ENCODE results near the gene GPT2. TPM values are rescaled to one million over a fixed set of nuclear protein-coding genes. Genes with fewer than 3 reads are reported as not detected.
A peak's percentile ranks its signal among the peaks of the same experiment; 100 is the strongest.

Gene GPT2
- total RNA-seq, 8 experiments from 2014 or later: 4.8 to 67.0 (median 24.6) TPM

DNA sequence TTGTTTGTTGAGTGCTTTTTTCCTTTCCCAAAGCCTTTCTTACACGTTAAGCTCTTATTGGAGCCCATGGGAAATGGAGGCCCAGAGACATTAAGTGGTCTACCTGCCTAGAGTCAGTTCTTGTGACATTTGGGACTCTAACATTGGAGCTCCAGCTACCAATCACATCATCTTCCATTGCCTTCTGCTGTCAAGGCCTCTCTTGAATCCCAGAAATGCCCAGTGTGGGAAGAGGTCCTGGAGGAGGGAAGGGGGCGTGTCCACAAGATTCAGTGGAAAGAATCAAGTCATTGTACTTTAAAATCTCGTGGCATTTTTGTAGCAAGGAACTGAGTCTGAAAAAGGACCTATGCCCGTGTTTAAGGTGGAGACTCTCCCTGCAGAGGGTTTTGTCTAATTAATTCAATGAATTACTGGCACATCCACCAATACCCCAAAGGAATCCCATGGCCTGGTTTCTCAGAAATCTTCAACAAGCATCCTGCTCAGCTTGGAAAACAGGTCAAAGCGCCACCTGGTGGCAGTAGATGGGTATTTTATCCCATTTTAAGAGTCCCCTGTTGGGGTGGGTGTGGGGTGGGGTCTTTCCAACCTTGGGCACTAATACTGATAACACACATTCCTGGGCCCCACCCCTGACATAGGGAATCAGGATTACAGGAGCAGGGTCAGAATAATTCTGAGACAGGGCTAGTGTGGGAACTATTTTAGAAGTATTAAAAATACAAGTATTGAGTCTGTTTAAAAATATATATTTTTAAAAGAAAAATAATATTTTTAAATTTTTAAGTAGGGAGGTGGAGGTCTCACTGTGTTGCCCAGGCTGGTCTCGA, 24.6 kb downstream of the GPT2 start:
- peak; percentile 52 to 91 (median 64) for ATAC-seq (replicated peaks in 6 of 8)
- Histone ChIP-seq H3K27ac (no peak overlapping the region), H3K4me3 (no peak overlapping the region), H3K4me1 (replicated peaks in 1 of 2) (peaks cover 0 to 4% of the 10 kb centered on the region in 2 donors)
- in situ Hi-C loops (cut with MboI; ENCODE audit: low pct_unique_long_range_greater_than_20kb in 2 of 9, low sequenced_read_pairs in 9 of 9, unreplicated experiment in 9 of 9): no loop called here
- WGBS, 10 experiments: 8 to 100% (median 50%) methylated on average over 1 to 3 of the region's 6 CpGs; no CpG with 5 or more reads in 3 of the 10 experiments

DNA sequence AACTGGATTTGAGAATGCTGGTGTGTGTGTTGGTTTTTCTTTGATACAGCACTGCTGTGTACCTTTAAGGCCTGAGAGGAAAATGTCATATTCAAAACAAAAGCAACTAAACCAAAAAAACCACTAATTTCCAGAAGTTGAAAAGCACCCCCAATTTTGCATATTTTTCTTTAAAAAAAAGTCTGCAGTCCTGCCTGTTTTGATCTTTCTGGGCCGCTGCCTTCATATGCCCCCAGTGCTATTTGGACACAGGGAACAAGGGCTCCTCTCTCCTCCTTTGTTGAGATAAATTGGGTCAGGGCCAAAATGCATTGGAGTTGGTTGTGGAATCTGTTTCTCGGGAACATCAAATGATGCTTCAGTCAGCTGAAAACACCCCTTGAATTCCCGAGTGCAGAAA, 26.9 kb downstream of the GPT2 start:
- in situ Hi-C loops (cut with MboI; ENCODE audit: low pct_unique_long_range_greater_than_20kb in 2 of 9, low sequenced_read_pairs in 9 of 9, unreplicated experiment in 9 of 9): loop anchor here in 2 of 9 experiments (10.0 kb wide), 1 partner anchor 56 kb away; no protein-coding TSS in a partner anchor
- H3K4me3 ChIP-seq: no peak overlapping the region
- H3K27ac ChIP-seq: no peak overlapping the region
- ATAC-seq (replicated peaks in 6 of 8): no peak
- WGBS, 10 experiments: 60 to 100% (median 88%) methylated on average over 1 to 2 of the region's 3 CpGs; no CpG with 5 or more reads in 3 of the 10 experiments
- peaks cover 0 to 4% of the 10 kb centered on the region in 2 donors for H3K4me1 ChIP-seq (replicated peaks in 1 of 2)

DNA sequence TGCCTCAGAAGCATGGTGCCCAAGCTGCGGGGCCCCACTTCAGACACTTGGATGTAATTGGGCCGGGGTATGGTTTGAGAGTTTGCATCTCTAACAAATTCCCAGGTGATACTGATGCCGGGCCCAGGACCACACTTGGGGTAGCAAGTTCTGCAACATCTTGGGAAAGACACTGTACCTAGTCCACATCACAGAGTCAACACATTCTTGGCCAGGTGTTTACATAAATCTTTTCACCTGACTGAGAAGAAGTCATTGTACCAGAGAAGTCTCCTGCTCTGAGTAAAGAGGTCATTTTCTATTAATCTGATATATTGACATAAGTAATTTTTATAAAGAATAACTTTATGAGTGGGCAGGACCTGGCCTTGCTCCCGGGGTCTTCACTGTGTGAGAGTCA, 27.5 kb downstream of the GPT2 start:
- H3K27ac ChIP-seq: no peak overlapping the region
- in situ Hi-C loops (cut with MboI; ENCODE audit: low pct_unique_long_range_greater_than_20kb in 2 of 9, low sequenced_read_pairs in 9 of 9, unreplicated experiment in 9 of 9): loop anchor here in 2 of 9 experiments (10.0 kb wide), 1 partner anchor 57 kb away; no protein-coding TSS in a partner anchor
- 66 to 100% (median 95%) methylated on average over 1 to 4 of the region's 4 CpGs; no CpG with 5 or more reads in 2 of the 10 experiments for WGBS, 10 experiments
- no peak overlapping the region for H3K4me3 ChIP-seq
- no peak for ATAC-seq (replicated peaks in 6 of 8)
- peaks cover 0 to 4% of the 10 kb centered on the region in 2 donors for H3K4me1 ChIP-seq (replicated peaks in 1 of 2)

DNA sequence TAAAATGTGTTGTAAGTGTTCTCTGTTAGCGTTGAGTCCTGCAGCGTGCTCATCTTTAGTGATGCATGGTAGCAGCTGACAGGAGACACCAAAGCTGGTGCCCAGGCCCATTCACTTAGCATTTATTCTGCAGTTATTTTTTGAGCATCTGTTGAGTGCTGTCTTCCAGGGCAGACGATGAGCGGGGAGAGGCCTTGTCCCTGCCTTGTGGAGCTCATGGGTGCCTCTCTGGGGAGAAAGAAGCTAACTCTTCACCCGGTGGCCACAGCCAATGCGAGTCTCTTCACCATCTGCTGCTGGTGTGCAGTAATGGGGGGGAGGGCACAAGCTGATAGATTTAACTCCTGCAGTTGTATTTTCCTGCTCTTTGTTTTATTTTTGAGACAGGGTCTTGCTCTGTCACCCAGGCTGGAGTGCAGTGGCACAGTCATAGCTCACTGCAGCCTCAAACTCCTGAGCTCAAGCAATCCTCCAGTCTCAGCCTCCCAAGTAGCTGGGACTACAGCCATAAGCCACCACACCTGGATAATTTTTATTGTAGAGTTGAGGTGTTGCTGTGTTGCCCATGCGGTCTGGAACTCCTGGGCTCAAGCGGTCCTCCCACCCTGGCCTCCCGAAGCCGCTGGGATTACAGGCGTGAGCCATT, 30.5 kb downstream of the GPT2 start:
- H3K4me1 ChIP-seq (replicated peaks in 1 of 2): peaks cover 0 to 4% of the 10 kb centered on the region in 2 donors
- H3K4me3 ChIP-seq: no peak overlapping the region
- H3K27ac ChIP-seq: no peak overlapping the region
- in situ Hi-C loops (cut with MboI; ENCODE audit: low pct_unique_long_range_greater_than_20kb in 2 of 9, low sequenced_read_pairs in 9 of 9, unreplicated experiment in 9 of 9): loop anchor here in 2 of 9 experiments (10.0 kb wide), 1 partner anchor 60 kb away; no protein-coding TSS in a partner anchor
- no peak for ATAC-seq (replicated peaks in 6 of 8)
- 0 to 100% (median 84%) methylated on average over 1 to 9 of the region's 11 CpGs; no CpG with 5 or more reads in 1 of the 10 experiments for WGBS, 10 experiments

DNA sequence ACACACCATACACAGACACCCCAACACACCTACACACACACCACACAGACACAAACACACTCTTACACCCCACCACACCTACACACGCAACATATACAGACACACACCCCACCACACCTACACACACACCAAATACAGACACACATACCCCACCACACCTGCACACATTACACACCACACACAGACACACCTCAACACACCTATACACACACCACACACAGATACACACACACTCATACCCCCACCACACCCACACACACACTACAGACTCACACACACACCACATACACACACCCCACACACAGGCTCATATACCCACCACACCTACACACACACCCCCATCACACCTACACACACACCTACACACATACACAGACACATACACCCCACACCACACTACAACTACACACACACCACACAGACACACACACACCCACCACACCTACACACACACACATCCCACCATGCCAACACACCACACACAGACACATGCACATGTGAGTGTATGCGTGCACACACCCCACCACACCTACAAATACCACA, 31.4 kb downstream of the GPT2 start:
- 67 to 100% methylated on average over 1 of the region's 2 CpGs; no CpG with 5 or more reads in 8 of the 10 experiments for WGBS, 10 experiments
- in situ Hi-C loops (cut with MboI; ENCODE audit: low pct_unique_long_range_greater_than_20kb in 2 of 9, low sequenced_read_pairs in 9 of 9, unreplicated experiment in 9 of 9): loop anchor here in 2 of 9 experiments (10.0 kb wide), 1 partner anchor 61 kb away; no protein-coding TSS in a partner anchor
- ATAC-seq (replicated peaks in 6 of 8): no peak
- peaks cover 0 to 6% of the 10 kb centered on the region in 2 donors for H3K4me1 ChIP-seq (replicated peaks in 1 of 2)
- no peak overlapping the region for H3K4me3 ChIP-seq
- H3K27ac ChIP-seq: no peak overlapping the region

DNA sequence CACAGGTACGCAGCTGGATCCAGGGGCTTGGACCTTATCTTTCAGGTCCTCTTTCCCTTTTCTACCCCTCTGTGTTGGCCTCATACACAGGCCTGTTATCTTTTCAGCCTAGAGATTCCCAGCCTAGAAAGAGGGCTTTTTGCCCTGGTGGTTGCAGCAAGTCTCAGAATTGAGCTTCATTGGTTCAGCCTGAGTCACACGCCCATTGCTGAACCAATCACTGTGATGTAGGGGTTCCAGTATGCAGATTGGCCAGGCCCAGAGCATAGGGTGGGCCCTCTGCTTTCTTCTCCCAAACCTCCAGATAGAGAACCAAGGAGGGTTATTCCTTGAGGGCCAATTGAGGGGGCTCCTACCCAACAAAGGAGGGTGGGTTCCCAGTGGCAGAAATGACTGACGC, 32.8 kb downstream of the GPT2 start:
- Histone ChIP-seq H3K4me3 (no peak overlapping the region), H3K27ac (no peak overlapping the region), H3K4me1 (replicated peaks in 1 of 2) (peaks cover 0 to 6% of the 10 kb centered on the region in 2 donors)
- peak in 3 of 8 experiments; percentile 45 to 79 (median 57) for ATAC-seq (replicated peaks in 6 of 8)
- WGBS, 10 experiments: 70 to 100% (median 100%) methylated on average over 1 to 2 of the region's 3 CpGs; no CpG with 5 or more reads in 5 of the 10 experiments
- in situ Hi-C loops (cut with MboI; ENCODE audit: low pct_unique_long_range_greater_than_20kb in 2 of 9, low sequenced_read_pairs in 9 of 9, unreplicated experiment in 9 of 9): loop anchor here in 2 of 9 experiments (10.0 kb wide), 1 partner anchor 62 kb away; no protein-coding TSS in a partner anchor

DNA sequence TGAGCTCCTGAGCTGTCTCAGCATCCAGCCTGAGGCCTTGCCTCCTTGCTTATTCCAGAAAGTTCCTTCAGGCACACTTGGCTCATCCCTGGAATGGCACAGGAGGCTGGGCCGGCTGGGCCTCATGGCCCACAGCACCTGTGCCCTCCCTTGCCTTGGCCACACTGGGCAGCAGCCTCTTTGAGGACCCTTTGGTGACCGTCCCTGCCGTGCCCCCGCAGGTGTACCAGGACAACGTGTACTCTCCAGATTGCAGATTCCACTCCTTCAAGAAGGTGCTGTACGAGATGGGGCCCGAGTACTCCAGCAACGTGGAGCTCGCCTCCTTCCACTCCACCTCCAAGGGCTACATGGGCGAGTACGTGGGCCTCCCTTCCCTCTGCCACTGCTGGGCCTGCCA, 34.2 kb downstream of the GPT2 start:
- peak in 1 of 8 experiments; percentile 7 for ATAC-seq (replicated peaks in 6 of 8)
- Histone ChIP-seq H3K4me3 (no peak overlapping the region), H3K4me1 (replicated peaks in 1 of 2) (peaks cover 0 to 6% of the 10 kb centered on the region in 2 donors), H3K27ac (peak overlapping the region in 1 of 2 donors; percentile 57)
- in situ Hi-C loops (cut with MboI; ENCODE audit: low pct_unique_long_range_greater_than_20kb in 2 of 9, low sequenced_read_pairs in 9 of 9, unreplicated experiment in 9 of 9): loop anchor here in 2 of 9 experiments (10.0 kb wide), 1 partner anchor 64 kb away; no protein-coding TSS in a partner anchor
- 80 to 95% (median 91%) methylated on average over 1 to 8 of the region's 11 CpGs; no CpG with 5 or more reads in 7 of the 10 experiments for WGBS, 10 experiments

DNA sequence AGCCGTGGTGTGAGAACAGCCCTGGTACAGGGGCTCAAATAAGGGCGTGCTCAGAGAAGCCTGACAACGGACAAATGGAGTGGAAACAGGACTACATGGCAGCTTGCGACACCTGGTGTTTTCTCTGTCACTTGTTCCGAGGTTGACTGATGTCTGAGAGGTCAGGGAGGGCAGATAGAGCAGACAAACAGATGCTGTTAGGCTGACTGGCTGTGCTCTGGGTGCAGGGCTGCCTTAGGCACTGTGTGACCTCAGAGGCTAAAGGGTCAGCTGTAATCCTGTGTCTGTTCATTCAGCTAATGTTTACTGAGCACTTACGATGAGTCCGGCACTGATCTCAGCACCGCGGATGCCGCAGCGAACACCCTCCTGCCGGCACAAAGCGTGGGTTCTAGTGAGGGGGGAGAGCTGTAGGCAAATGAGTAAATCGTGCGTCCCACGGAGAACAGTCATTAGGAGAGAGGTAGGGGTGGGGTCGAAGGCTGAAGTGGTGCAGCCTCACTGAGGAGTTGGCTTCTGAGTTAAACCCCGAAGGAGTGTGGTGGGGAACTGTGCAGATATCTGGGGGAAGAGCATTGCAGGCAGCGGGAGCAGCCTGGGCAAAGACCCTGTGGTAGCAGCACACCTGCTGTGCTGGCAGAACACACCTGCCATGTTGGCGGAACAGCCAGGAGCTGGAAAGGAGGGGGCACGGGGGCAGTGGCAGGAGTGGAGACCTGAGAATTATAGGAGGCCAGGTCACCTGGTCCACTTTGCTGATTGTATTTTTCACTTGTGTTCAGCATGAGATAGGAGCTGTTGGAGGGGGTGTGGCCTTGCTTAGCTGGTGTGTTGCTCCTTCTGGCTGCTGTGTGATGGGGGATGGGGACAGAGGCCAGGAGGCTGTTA, 35.0 kb downstream of the GPT2 start:
- ATAC-seq (replicated peaks in 6 of 8): peak in 5 of 8 experiments; percentile 35 to 58 (median 38)
- in situ Hi-C loops (cut with MboI; ENCODE audit: low pct_unique_long_range_greater_than_20kb in 2 of 9, low sequenced_read_pairs in 9 of 9, unreplicated experiment in 9 of 9): loop anchor here in 2 of 9 experiments (10.0 kb wide), 1 partner anchor 64 kb away; no protein-coding TSS in a partner anchor

DNA sequence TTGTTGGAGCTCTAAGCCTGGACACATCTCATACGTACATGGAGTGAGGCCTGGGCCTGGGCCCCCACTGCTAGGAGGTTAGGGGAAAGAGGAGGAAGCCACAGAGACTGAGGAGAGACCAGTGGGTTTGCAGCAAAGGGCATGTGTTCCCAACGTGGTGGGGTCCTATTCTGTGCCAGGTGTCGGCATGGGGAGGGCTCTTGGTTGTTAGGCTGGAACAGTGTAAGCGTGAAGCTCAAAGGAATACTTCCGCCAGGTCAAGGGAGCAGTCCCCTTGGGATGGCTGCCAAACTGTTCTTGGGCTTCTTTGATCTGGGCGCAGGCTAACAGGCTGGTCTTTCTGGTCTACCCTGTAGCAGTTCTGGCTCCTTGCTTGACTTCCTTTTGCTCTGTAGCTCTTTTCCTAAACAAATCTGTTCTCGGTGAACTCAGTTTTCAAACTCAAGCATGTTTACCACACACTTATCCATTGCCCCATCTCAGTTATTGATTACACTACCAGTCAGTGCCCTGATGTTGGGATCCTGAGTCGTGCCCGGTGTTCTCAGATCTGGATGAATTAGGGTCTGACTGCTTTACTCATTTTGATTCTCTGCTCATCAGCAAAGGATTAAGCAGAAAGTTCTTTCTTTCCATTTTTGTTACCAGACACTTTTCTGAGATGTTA, 36.4 kb downstream of the GPT2 start:
- Histone ChIP-seq H3K27ac (no peak overlapping the region), H3K4me3 (no peak overlapping the region), H3K4me1 (replicated peaks in 1 of 2) (peaks cover 0 to 6% of the 10 kb centered on the region in 2 donors)
- WGBS, 10 experiments: 61 to 100% (median 95%) methylated on average over 1 to 8 of the region's 9 CpGs; no CpG with 5 or more reads in 1 of the 10 experiments
- peak in 1 of 8 experiments; percentile 61 for ATAC-seq (replicated peaks in 6 of 8)
- in situ Hi-C loops (cut with MboI; ENCODE audit: low pct_unique_long_range_greater_than_20kb in 2 of 9, low sequenced_read_pairs in 9 of 9, unreplicated experiment in 9 of 9): no loop called here

More for the DNA sequence above, 35.0 kb downstream of the GPT2 start:
- Histone ChIP-seq H3K27ac (peak overlapping the region in 1 of 2 donors; percentile 65), H3K4me3 (no peak overlapping the region), H3K4me1 (replicated peaks in 1 of 2) (peaks cover 0 to 6% of the 10 kb centered on the region in 2 donors)
- 40 to 100% (median 63%) methylated on average over 1 to 14 of the region's 21 CpGs; no CpG with 5 or more reads in 2 of the 10 experiments for WGBS, 10 experiments

DNA sequence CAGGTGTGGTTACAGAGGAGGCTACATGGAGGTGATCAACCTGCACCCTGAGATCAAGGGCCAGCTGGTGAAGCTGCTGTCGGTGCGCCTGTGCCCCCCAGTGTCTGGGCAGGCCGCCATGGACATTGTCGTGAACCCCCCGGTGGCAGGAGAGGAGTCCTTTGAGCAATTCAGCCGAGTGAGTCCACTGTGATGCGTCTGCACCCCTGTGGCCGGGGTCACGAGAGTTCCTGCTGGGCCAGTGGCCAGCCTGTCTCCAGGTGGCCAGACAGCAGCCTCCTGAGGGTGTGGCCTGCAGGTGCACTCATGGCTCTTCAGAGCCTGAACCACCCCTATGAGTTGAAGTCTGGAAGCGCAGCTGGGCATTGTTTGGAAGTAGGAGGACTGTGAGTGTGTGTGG, 38.1 kb downstream of the GPT2 start:
- in situ Hi-C loops (cut with MboI; ENCODE audit: low pct_unique_long_range_greater_than_20kb in 2 of 9, low sequenced_read_pairs in 9 of 9, unreplicated experiment in 9 of 9): no loop called here
- Histone ChIP-seq H3K4me3 (no peak overlapping the region), H3K4me1 (replicated peaks in 1 of 2) (peaks cover 0 to 6% of the 10 kb centered on the region in 2 donors), H3K27ac (no peak overlapping the region)
- 93 to 100% methylated on average over 3 to 4 of the region's 10 CpGs; no CpG with 5 or more reads in 8 of the 10 experiments for WGBS, 10 experiments
- no peak for ATAC-seq (replicated peaks in 6 of 8)

DNA sequence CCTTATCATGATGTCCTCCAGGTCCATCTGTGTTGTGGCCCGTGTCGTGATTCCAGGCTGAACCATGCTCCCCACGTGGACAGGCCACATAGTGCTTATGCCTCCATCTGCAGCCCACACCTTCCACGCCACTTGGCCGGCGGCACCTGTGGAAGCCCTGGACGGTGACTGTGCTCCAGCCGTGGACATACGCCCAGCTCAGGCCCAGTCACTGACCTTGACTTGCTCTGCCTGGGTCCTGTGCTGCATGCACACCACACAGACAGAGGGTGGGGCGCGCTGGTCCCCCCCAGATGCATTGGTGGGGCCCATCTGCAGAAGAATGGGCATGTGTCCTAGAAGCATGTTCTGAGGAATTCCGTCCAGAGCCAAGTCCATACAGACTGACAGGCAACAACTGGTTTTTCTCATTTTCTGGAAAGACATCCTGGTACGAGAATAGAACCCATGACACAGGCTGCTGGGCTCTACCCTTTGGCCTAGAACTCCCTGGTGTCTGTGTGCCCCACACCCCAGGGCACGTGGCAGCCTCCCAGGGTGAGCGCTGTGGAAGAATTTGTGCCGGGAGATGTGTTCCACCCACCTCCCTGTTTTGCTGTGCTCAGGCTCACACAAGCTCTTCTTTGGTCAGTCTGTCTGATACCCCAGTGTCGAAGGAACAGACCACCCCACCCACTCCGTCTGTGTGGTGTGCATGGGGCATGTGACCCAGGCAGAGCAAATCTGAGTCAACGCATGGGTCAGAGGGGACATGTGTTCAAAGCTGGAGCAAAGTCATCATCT, 39.5 kb downstream of the GPT2 start:
- in situ Hi-C loops (cut with MboI; ENCODE audit: low pct_unique_long_range_greater_than_20kb in 2 of 9, low sequenced_read_pairs in 9 of 9, unreplicated experiment in 9 of 9): no loop called here
- Histone ChIP-seq H3K27ac (no peak overlapping the region), H3K4me1 (replicated peaks in 1 of 2) (peaks cover 0 to 6% of the 10 kb centered on the region in 2 donors), H3K4me3 (no peak overlapping the region)
- WGBS, 10 experiments: 80 to 100% (median 100%) methylated on average over 1 to 10 of the region's 19 CpGs; no CpG with 5 or more reads in 1 of the 10 experiments
- peak in 2 of 8 experiments; percentile 23 to 69 for ATAC-seq (replicated peaks in 6 of 8)
